CD4-positive, alpha-beta memory T cell (primary cell): ENCODE results near the gene CABLES1. TPM values are rescaled to one million over a fixed set of nuclear protein-coding genes. Genes with fewer than 3 reads are reported as not detected.

Experiments
- CTCF ChIA-PET: fragments of 350-600 bp; sonication (Branson Sonifier 250); formaldehyde crosslinking; loops from one replicate; lab custom pipeline; 2021; ENCODE audit warnings: inconsistent platforms; ENCODE audit not compliant: partially characterized antibody; lab: Charles Lee
- POLR2A ChIA-PET: fragments of 350-600 bp; sonication (Branson Sonifier 250); formaldehyde crosslinking; loops from one replicate; lab custom pipeline; 2021; ENCODE audit not compliant: partially characterized antibody; lab: Charles Lee
- DNase-seq, 5 donors: peaks; one replicate each; pipeline versions ENCODE4 v3.0.0 to v3.0.0-alpha.2; 2020 to 2022; ENCODE audit warnings: mixed read lengths in 1 of 5
- H3K27ac ChIP-seq: one replicate; pipeline ENCODE4 v1.7.0; 2013; ENCODE audit warnings: low read depth, low read length
- H3K27me3 ChIP-seq: 2 replicates; pipeline ENCODE4 v1.7.0; 2013; ENCODE audit warnings: mild to moderate bottlenecking, low read length, moderate library complexity; ENCODE audit not compliant: insufficient read depth
- H3K36me3 ChIP-seq: 2 replicates; pipeline ENCODE4 v1.7.0; 2013; ENCODE audit warnings: mild to moderate bottlenecking, low read length, moderate library complexity; ENCODE audit not compliant: insufficient read depth
- H3K4me1 ChIP-seq: 2 replicates; pipeline ENCODE4 v1.7.0; 2013; ENCODE audit warnings: mild to moderate bottlenecking, low read length, moderate library complexity; ENCODE audit not compliant: insufficient read depth
- H3K4me3 ChIP-seq, 2 donors: one replicate each; pipeline ENCODE4 v1.7.0; 2013; ENCODE audit warnings: low read length in 2 of 2, mild to moderate bottlenecking in 1 of 2
- H3K9me3 ChIP-seq, 2 donors: one replicate each; pipeline ENCODE4 v1.7.0; 2013; ENCODE audit warnings: low read length in 2 of 2, control low read depth in 1 of 2; ENCODE audit not compliant: control insufficient read depth in 1 of 2
- H3K27ac Mint-ChIP-seq, 7 donors: one replicate each; pipeline ENCODE4 v1.8.0; 2020 to 2021; ENCODE audit warnings: mixed read lengths in 7 of 7, mild to moderate bottlenecking in 6 of 7, inconsistent platforms in 3 of 7, moderate library complexity in 3 of 7
- H3K27me3 Mint-ChIP-seq, 2 donors: one replicate each; pipeline ENCODE4 v1.8.0; 2020 to 2021; ENCODE audit warnings: mixed read lengths in 2 of 2
- H3K36me3 Mint-ChIP-seq, 2 donors: one replicate each; pipeline ENCODE4 v1.8.0; 2020 to 2021; ENCODE audit warnings: mixed read lengths in 2 of 2, inconsistent platforms in 1 of 2, mild to moderate bottlenecking in 1 of 2
- H3K4me1 Mint-ChIP-seq, 4 donors: one replicate each; pipeline ENCODE4 v1.8.0; 2020 to 2021; ENCODE audit warnings: mixed read lengths in 4 of 4, mild to moderate bottlenecking in 1 of 4
- H3K4me3 Mint-ChIP-seq, 8 donors: one replicate each; pipeline ENCODE4 v1.8.0; 2020 to 2021; ENCODE audit warnings: mixed read lengths in 8 of 8, mild to moderate bottlenecking in 7 of 8, moderate library complexity in 6 of 8, inconsistent platforms in 3 of 8
- H3K9me3 Mint-ChIP-seq, 8 donors: one replicate each; pipeline ENCODE4 v1.8.0; 2020 to 2021; ENCODE audit warnings: mixed read lengths in 8 of 8, mild to moderate bottlenecking in 5 of 8, inconsistent platforms in 3 of 8, moderate library complexity in 1 of 8
- intact Hi-C: fragments of 100-400 bp; cut with micrococcal nuclease; formaldehyde crosslinking; loops from one replicate; pipeline ENCODE4 v1.15.1; 2023
- polyA plus RNA-seq, 2 donors: library from polyadenylated mRNA; unstranded; fragments of 300-500 nt; fragmentation: Illumina TruSeq; gene quantifications; one replicate each; pipeline ENCODE4 v1.2.3, GENCODE V29; 2021
- total RNA-seq, 2 experiments: library from RNA; stranded (reverse); gene quantifications; one replicate each; pipeline ENCODE4 v1.2.3, GENCODE V29; 2021

Gene CABLES1
- total and polyA plus RNA-seq, 4 experiments from 2014 or later = 0.15 TPM; not detected in 3

GRCh38 chr18:23189768-23190661, 54.7 kb downstream of the CABLES1 start:
- Histone ChIP-seq H3K27me3 (no peaks in the 10 kb centered on the region), H3K4me1 (no peaks in the 10 kb centered on the region), H3K27ac (no peak overlapping the region), H3K9me3 (no peaks in the 10 kb centered on the region), H3K36me3 (no peaks in the 10 kb centered on the region), H3K4me3 (no peak overlapping the region)
- H3K27me3 Mint-ChIP-seq = no peaks in the 10 kb centered on the region
- H3K9me3 Mint-ChIP-seq = no peaks in the 10 kb centered on the region
- no peaks in the 10 kb centered on the region for H3K36me3 Mint-ChIP-seq
- intact Hi-C loops = no loop called here
- ChIA-PET POLR2A (no interaction called here), CTCF (no interaction called here)
- peaks cover 0 to 9% (median 4%) of the 10 kb centered on the region in 4 donors for H3K4me1 Mint-ChIP-seq
- H3K4me3 Mint-ChIP-seq = no peak overlapping the region
- no peak for DNase-seq
- H3K27ac Mint-ChIP-seq = no peak overlapping the region

GRCh38 chr18:23191232-23191631, 55.9 kb downstream of the CABLES1 start:
- Mint-ChIP-seq H3K27me3 (no peaks in the 10 kb centered on the region), H3K4me3 (no peak overlapping the region), H3K27ac (no peak overlapping the region), H3K36me3 (no peaks in the 10 kb centered on the region), H3K9me3 (no peaks in the 10 kb centered on the region), H3K4me1 (peaks cover 0 to 9% (median 4%) of the 10 kb centered on the region in 4 donors)
- intact Hi-C loops = no loop called here
- Histone ChIP-seq H3K36me3 (no peaks in the 10 kb centered on the region), H3K27me3 (no peaks in the 10 kb centered on the region), H3K4me3 (no peak overlapping the region), H3K27ac (no peak overlapping the region), H3K9me3 (no peaks in the 10 kb centered on the region), H3K4me1 (no peaks in the 10 kb centered on the region)
- ChIA-PET CTCF (interaction anchor here (1.0 kb wide), 1 partner anchor 10 kb away, joined by 4 read pairs; no protein-coding TSS in a partner anchor), POLR2A (interaction anchor here (0.6 kb wide), 1 partner anchor 33 kb away, joined by 3 read pairs; no protein-coding TSS in a partner anchor)
- no peak for DNase-seq

DNA sequence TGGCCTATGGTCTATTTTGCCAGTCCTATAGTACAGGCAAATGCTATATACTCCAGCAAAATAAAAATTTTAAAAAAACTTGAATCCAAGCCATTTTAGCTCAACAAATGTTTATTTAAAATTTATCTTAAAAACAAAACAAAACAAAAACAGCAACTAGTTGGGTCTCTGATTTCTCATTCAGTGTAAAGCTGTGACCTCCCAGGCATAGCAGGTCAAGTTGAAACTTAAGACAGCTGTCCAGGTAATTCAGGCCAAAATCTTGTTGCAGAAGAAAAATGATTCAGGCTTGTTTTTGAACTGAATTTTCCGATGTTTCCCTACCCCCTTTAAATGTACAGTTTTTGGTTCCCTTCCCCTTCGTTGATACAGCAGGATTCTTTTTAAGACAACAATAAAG, 58.5 kb downstream of the CABLES1 start:
- ChIA-PET POLR2A (no interaction called here), CTCF (no interaction called here)
- Histone ChIP-seq H3K27me3 (no peaks in the 10 kb centered on the region), H3K4me3 (no peak overlapping the region), H3K9me3 (no peaks in the 10 kb centered on the region), H3K36me3 (no peaks in the 10 kb centered on the region), H3K4me1 (no peaks in the 10 kb centered on the region), H3K27ac (no peak overlapping the region)
- no peaks in the 10 kb centered on the region for H3K36me3 Mint-ChIP-seq
- peak overlapping the region in 1 of 7 donors; percentile 2 for H3K27ac Mint-ChIP-seq
- no peak for DNase-seq
- H3K9me3 Mint-ChIP-seq = no peaks in the 10 kb centered on the region
- intact Hi-C loops = no loop called here
- H3K27me3 Mint-ChIP-seq = peaks cover 0 to 3% of the 10 kb centered on the region in 2 donors
- peaks cover 0 to 9% (median 4%) of the 10 kb centered on the region in 4 donors for H3K4me1 Mint-ChIP-seq
- H3K4me3 Mint-ChIP-seq = no peak overlapping the region

- POLR2A ChIA-PET = no interaction called here
- intact Hi-C loops = no loop called here
- Mint-ChIP-seq H3K36me3 (no peaks in the 10 kb centered on the region), H3K9me3 (no peaks in the 10 kb centered on the region), H3K27me3 (peaks cover 0 to 3% of the 10 kb centered on the region in 2 donors), H3K4me3 (no peak overlapping the region), H3K27ac (peak overlapping the region in 1 of 7 donors; percentile 71), H3K4me1 (peaks cover 0 to 9% (median 4%) of the 10 kb centered on the region in 4 donors)
- Histone ChIP-seq H3K27me3 (no peaks in the 10 kb centered on the region), H3K4me3 (no peak overlapping the region), H3K4me1 (no peaks in the 10 kb centered on the region), H3K27ac (no peak overlapping the region), H3K9me3 (no peaks in the 10 kb centered on the region), H3K36me3 (no peaks in the 10 kb centered on the region)
- no peak for DNase-seq
- CTCF ChIA-PET = no interaction called here
Observed at GRCh38 chr18:23194155-23194996, 59.1 kb downstream of the CABLES1 start.

- no peak overlapping the region for H3K27ac Mint-ChIP-seq
- intact Hi-C loops = no loop called here
- no peaks in the 10 kb centered on the region for H3K9me3 ChIP-seq
- H3K4me3 Mint-ChIP-seq = no peak overlapping the region
- no peaks in the 10 kb centered on the region for H3K27me3 ChIP-seq
- no peak overlapping the region for H3K4me3 ChIP-seq
- no peaks in the 10 kb centered on the region for H3K36me3 Mint-ChIP-seq
- ChIA-PET CTCF (interaction anchor here (1.0 to 1.4 kb wide), 2 partner anchors 9 to 164 kb away, joined by 3 to 4 read pairs; no protein-coding TSS in a partner anchor), POLR2A (no interaction called here)
- H3K4me1 Mint-ChIP-seq = peaks cover 0 to 9% (median 4%) of the 10 kb centered on the region in 4 donors
- peaks cover 0 to 3% of the 10 kb centered on the region in 2 donors for H3K27me3 Mint-ChIP-seq
- DNase-seq = no peak
- H3K9me3 Mint-ChIP-seq = no peaks in the 10 kb centered on the region
- no peaks in the 10 kb centered on the region for H3K36me3 ChIP-seq
- no peaks in the 10 kb centered on the region for H3K4me1 ChIP-seq
- H3K27ac ChIP-seq = no peak overlapping the region
Observed at GRCh38 chr18:23194997-23195957, 60.0 kb downstream of the CABLES1 start.

DNA sequence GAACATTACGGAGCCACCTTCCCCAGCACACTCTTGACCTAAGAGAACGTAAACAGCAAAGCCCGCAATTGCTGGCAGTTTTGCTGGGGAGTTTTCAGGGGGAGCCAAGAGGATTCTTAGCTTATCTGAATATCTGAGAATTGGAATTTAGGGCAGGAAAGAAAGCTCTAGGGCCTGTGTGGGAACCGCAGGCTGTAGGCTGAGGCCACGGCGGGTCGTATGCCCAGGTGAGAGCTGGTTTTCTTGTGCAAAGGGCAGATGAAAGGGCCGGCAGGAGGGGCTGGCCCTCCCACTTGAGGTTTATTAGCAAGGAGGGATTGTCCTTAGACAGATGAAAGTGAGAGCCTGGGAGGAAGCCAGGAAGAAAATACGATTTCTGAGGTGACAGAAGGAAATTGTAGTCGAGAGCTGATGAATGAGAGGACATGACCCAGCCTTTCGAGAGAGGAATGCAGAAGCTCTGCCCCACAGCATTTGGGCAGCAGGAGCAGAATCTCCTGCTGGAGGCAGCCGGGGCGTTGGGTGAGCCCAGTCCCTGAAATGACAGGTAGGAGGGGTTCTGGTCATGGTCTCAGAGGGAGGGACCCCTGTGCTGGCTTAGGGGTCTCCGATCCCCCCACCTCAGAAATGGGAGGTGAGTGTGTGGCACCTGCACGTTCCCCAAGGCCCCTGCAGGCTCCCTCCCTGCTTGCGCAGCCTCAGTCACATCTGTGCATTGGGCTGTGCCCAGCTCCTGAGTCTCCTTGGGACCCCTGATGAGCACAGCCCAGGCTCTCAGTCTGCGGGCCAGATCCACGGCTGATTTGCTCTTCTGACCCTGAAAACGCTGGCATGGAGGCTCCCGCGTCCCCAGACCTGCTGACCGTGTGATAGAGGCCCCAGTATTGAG, 61.1 kb downstream of the CABLES1 start:
- Mint-ChIP-seq H3K4me1 (peaks cover 0 to 9% (median 4%) of the 10 kb centered on the region in 4 donors), H3K9me3 (no peaks in the 10 kb centered on the region), H3K27me3 (peaks cover 1 to 3% of the 10 kb centered on the region in 2 donors), H3K4me3 (no peak overlapping the region), H3K27ac (no peak overlapping the region), H3K36me3 (no peaks in the 10 kb centered on the region)
- ChIA-PET CTCF (interaction anchor here (1.0 to 1.4 kb wide), 2 partner anchors 10 to 165 kb away, joined by 3 to 4 read pairs; no protein-coding TSS in a partner anchor), POLR2A (interaction anchor here (1.4 kb wide), 1 partner anchor 11 kb away, joined by 4 read pairs; no protein-coding TSS in a partner anchor)
- no peak for DNase-seq
- Histone ChIP-seq H3K36me3 (no peaks in the 10 kb centered on the region), H3K4me1 (no peaks in the 10 kb centered on the region), H3K4me3 (no peak overlapping the region), H3K27me3 (no peaks in the 10 kb centered on the region), H3K9me3 (no peaks in the 10 kb centered on the region), H3K27ac (no peak overlapping the region)
- intact Hi-C loops = no loop called here
